Glutamatergic neuron (in vitro differentiated cells): ENCODE results near the gene BMPER. TPM values are rescaled to one million over a fixed set of nuclear protein-coding genes. Genes with fewer than 3 reads are reported as not detected.

Experiments
- DNase-seq: peaks from one replicate; pipeline ENCODE4 v3.0.0; 2022
- H3K27ac Mint-ChIP-seq: one replicate; pipeline ENCODE4 v1.8.0; 2020; ENCODE audit warnings: mild to moderate bottlenecking, mixed read lengths, inconsistent platforms; ENCODE audit not compliant: unreplicated experiment
- H3K27me3 Mint-ChIP-seq: one replicate; pipeline ENCODE4 v1.8.0; 2020; ENCODE audit warnings: mild to moderate bottlenecking, moderate library complexity, mixed read lengths, inconsistent platforms; ENCODE audit not compliant: unreplicated experiment
- H3K36me3 Mint-ChIP-seq: one replicate; pipeline ENCODE4 v1.8.0; 2020; ENCODE audit warnings: mild to moderate bottlenecking, mixed read lengths, inconsistent platforms; ENCODE audit not compliant: unreplicated experiment
- H3K4me1 Mint-ChIP-seq: one replicate; pipeline ENCODE4 v1.8.0; 2020; ENCODE audit warnings: mild to moderate bottlenecking, low read depth, mixed read lengths, inconsistent platforms; ENCODE audit not compliant: unreplicated experiment
- H3K4me3 Mint-ChIP-seq: one replicate; pipeline ENCODE4 v1.8.0; 2020; ENCODE audit warnings: mild to moderate bottlenecking, mixed read lengths, inconsistent platforms; ENCODE audit not compliant: unreplicated experiment
- H3K9me3 Mint-ChIP-seq: one replicate; pipeline ENCODE4 v1.8.0; 2020; ENCODE audit warnings: mild to moderate bottlenecking, moderate library complexity, mixed read lengths, inconsistent platforms; ENCODE audit not compliant: unreplicated experiment
- total RNA-seq: library from RNA; stranded (reverse); fragmentation: NEBNext Ultra II Directional; extraction: Animal tissue kit (Norgen Biotek cat#: 25700); gene quantifications from one replicate; pipeline ENCODE4 v1.2.1, GENCODE V29; 2021; ENCODE audit not compliant: unreplicated experiment
- TF ChIP-seq, protein P1 (sequence below): fragments of 200-600 bp; sonication (generic); IDR thresholded peaks from one replicate; pipeline ENCODE4 v1.5.0; 2021; ENCODE audit not compliant: partially characterized antibody, unreplicated experiment

BMPER gene
- total RNA-seq, 1 donor from 2014 or later, result 16.2 TPM

DNA sequence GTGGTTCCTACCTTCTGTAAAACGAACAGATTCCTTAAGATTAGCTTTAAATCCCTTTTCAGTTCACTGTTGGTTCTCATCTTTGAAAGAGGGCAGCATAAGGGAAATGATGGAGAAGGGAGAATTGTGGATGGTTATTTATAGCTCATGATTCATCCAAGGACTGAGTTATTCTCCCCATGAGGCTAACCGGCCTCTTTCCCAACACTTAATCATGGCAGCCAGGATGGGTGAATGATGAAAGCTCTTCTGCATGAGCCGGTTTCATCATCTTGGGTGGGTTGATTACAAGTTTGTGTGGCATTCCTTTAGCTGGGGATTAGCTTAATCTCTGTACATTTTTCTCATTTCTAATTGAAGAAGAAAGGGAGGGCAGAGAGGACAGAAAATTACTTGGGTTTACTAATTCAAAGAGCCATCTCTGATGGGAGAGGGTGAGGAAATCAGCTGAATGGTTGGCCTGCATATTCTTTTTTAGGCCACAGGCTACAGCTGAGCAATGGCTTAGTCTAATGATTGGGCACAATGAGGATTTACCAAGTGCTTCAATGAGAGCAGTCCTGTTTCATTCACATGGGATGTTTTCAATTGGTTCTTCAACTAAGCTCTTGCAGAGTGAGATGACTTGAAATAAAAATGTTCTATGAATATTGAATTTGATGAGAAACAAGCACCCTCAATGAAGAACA is 250.0 kb downstream of the BMPER start:
- no peak for DNase-seq
- Mint-ChIP-seq H3K27ac (no peak overlapping the region), H3K27me3 (no peaks in the 10 kb centered on the region), H3K36me3 (peaks cover 4% of the 10 kb centered on the region), H3K4me3 (no peak overlapping the region), H3K9me3 (peaks cover 2% of the 10 kb centered on the region), H3K4me1 (no peaks in the 10 kb centered on the region)
- TF ChIP-seq, protein P1, sequence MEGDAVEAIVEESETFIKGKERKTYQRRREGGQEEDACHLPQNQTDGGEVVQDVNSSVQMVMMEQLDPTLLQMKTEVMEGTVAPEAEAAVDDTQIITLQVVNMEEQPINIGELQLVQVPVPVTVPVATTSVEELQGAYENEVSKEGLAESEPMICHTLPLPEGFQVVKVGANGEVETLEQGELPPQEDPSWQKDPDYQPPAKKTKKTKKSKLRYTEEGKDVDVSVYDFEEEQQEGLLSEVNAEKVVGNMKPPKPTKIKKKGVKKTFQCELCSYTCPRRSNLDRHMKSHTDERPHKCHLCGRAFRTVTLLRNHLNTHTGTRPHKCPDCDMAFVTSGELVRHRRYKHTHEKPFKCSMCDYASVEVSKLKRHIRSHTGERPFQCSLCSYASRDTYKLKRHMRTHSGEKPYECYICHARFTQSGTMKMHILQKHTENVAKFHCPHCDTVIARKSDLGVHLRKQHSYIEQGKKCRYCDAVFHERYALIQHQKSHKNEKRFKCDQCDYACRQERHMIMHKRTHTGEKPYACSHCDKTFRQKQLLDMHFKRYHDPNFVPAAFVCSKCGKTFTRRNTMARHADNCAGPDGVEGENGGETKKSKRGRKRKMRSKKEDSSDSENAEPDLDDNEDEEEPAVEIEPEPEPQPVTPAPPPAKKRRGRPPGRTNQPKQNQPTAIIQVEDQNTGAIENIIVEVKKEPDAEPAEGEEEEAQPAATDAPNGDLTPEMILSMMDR, result no peak

DNA sequence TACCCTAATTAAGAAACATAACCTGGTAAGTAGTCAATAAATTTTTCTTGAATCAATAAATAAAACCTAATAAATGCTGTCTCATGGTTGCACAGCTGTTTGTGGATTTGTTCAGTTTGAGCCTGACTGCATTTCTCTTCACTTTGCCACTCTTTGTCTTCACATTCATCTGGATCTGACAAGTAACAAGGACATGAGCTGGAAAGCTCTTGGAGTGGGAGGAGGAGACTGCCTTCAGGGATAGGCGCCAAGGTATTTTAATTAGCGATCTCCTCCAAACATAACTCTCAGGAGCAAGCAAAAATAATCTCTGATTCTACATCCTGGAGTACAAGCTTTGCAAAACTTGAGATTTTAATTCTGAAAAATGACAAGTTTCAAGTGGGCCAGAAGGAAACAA is 251.0 kb downstream of the BMPER start:
- H3K4me1 Mint-ChIP-seq, result no peaks in the 10 kb centered on the region
- H3K9me3 Mint-ChIP-seq, result peaks cover 2% of the 10 kb centered on the region
- H3K27me3 Mint-ChIP-seq, result no peaks in the 10 kb centered on the region
- TF ChIP-seq, protein P1, result no peak
- DNase-seq, result no peak
- no peak overlapping the region for H3K4me3 Mint-ChIP-seq
- peaks cover 4% of the 10 kb centered on the region for H3K36me3 Mint-ChIP-seq
- H3K27ac Mint-ChIP-seq, result no peak overlapping the region

DNA sequence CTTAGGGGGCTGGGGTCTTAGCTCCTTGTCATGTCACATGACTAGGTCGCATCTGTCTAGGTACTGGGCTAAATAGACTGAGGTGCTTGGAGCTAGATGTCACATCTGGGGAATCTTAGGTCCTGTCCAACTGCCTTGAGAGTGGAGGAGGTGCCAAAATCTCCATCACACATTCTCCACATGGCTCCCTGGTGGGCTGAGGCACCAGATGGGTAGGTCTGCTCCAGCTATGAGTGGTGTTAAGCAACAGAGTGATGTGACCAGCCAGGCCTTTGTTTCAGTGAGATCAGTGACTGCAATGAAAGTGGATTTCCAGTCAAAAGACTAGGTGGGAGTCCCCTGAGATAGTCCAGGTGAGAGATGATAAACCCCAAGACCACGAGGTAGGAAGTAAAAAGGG is 251.8 kb downstream of the BMPER start:
- no peak overlapping the region for H3K27ac Mint-ChIP-seq
- peaks cover 2% of the 10 kb centered on the region for H3K9me3 Mint-ChIP-seq
- H3K4me1 Mint-ChIP-seq, result no peaks in the 10 kb centered on the region
- no peaks in the 10 kb centered on the region for H3K27me3 Mint-ChIP-seq
- no peak for DNase-seq
- no peak overlapping the region for H3K4me3 Mint-ChIP-seq
- TF ChIP-seq, protein P1, result no peak
- H3K36me3 Mint-ChIP-seq, result peaks cover 4% of the 10 kb centered on the region

DNA sequence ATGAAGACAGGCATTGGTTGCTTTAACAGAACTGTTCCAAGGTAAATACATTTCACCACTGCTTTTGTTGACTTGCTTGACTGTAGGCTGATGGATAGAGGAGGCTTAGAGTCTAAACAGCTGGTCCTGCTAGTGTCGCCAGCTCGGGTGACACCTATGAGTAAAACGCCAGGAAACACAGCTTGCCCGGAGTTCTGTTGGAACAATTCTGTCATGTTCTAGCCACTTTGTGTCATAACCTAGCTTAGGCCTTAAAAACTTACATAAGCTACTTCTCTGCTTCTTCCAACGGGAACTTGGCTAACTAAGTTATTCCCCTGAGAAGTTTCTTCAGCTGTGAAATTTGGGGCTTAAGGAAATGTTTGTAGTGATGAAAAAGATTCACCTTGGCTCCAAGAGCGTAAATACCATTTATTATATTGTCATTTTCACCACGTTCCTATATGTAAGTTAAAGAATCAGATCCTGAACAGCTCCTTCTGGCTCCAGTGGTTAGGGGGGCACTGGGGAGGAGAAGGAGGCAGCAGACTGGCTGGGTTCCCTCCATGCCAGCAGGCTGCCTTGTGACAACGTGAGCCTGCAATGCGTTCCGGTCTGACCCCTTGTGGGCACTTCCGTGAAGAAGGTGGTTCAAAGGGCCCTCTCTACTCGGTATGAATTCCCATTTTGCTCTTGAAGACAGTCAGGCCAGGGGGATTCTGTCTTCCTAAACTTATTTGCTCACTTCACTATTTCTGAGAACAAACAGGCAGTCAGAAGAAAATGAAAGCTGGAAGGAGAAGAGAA is 253.2 kb downstream of the BMPER start:
- Mint-ChIP-seq H3K9me3 (peaks cover 2% of the 10 kb centered on the region), H3K4me1 (no peaks in the 10 kb centered on the region), H3K4me3 (no peak overlapping the region), H3K27me3 (no peaks in the 10 kb centered on the region), H3K36me3 (peaks cover 4% of the 10 kb centered on the region), H3K27ac (no peak overlapping the region)
- TF ChIP-seq, protein P1, result no peak
- DNase-seq, result no peak

DNA sequence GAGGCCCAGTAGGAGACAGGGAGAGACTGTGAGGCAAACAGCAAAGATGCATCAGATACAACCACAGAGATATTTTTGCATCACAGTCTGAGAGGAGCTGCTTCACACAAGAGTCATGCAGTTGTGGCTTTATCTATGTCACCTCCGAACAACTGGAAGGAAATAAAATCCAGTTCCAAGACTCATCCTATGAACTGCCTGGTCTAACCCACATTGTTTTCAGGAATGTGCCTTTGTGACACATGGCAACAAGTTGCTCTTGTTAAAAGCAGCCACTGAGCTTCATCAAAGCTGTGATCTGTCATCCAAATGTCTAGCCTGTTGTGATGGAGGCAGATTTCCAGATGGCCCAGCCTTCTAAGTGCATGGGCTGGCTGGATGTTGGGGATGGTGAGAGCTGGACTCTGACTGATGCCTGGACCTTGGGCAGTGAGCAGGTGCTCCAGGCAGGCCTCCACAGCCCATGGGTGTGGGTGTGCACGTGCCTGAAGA is 255.0 kb downstream of the BMPER start:
- no peak for DNase-seq
- H3K9me3 Mint-ChIP-seq, result peaks cover 2% of the 10 kb centered on the region
- H3K4me1 Mint-ChIP-seq, result no peaks in the 10 kb centered on the region
- H3K27me3 Mint-ChIP-seq, result no peaks in the 10 kb centered on the region
- H3K36me3 Mint-ChIP-seq, result peaks cover 4% of the 10 kb centered on the region
- no peak overlapping the region for H3K4me3 Mint-ChIP-seq
- H3K27ac Mint-ChIP-seq, result no peak overlapping the region
- TF ChIP-seq, protein P1, result no peak
